Esophagus muscularis mucosa (tissue), 4 donors: ENCODE measurements around the gene RABEP2.

Experiments used
- EP300 ChIP-seq: sonication (generic); formaldehyde crosslinking; IDR thresholded peaks from one replicate; pipeline ENCODE4 v1.6.1; 2017; ENCODE audit warnings: antibody characterized with exemption
- POLR2A ChIP-seq: fragments of 450-650 bp; IDR thresholded peaks from one replicate; pipeline ENCODE4 v1.6.1; 2017; ENCODE audit warnings: antibody characterized with exemption, moderate library complexity, mild to moderate bottlenecking, low read depth
- POLR2AphosphoS5 ChIP-seq, 2 donors: sonication (generic); formaldehyde crosslinking; IDR thresholded peaks; one replicate each; pipeline ENCODE4 v1.6.1; 2017; ENCODE audit warnings: antibody characterized with exemption in 2 of 2
- TF ChIP-seq, protein P1 (sequence below), 3 experiments: fragments of 200-600 bp in 2 of 3; fragments of 450-650 bp in 1 of 3; sonication (generic) in 2 of 3; IDR thresholded peaks; one replicate each; pipeline ENCODE4 v1.5.1; 2017 to 2019; ENCODE audit warnings: antibody characterized with exemption in 3 of 3, mild to moderate bottlenecking in 2 of 3, moderate library complexity in 1 of 3

DNA sequence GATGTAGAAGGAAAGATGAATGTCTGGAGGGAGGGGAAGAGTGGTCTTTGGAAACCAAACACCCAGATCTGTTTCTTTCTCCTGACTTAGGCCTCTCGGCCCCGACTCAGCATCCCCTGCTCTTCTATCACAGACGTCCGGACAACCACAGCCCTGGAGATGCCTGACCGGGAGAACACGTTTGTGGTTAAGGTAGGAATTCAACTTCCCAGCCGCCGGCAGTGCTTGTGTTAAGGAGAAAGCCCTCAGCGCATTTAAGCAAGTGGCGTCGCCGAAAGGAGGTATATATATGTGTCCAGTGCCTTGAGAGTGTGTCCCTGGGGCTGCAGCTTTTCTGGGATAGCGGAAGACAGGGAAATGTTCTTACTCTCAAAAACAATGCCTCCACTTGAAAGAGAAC, 57.8 kb downstream of the RABEP2 start:
- TF ChIP-seq, protein P1, sequence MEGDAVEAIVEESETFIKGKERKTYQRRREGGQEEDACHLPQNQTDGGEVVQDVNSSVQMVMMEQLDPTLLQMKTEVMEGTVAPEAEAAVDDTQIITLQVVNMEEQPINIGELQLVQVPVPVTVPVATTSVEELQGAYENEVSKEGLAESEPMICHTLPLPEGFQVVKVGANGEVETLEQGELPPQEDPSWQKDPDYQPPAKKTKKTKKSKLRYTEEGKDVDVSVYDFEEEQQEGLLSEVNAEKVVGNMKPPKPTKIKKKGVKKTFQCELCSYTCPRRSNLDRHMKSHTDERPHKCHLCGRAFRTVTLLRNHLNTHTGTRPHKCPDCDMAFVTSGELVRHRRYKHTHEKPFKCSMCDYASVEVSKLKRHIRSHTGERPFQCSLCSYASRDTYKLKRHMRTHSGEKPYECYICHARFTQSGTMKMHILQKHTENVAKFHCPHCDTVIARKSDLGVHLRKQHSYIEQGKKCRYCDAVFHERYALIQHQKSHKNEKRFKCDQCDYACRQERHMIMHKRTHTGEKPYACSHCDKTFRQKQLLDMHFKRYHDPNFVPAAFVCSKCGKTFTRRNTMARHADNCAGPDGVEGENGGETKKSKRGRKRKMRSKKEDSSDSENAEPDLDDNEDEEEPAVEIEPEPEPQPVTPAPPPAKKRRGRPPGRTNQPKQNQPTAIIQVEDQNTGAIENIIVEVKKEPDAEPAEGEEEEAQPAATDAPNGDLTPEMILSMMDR (IDR thresholded peaks at IDR 0.05): no peak
- no peak for TF ChIP-seq POLR2A
- TF ChIP-seq POLR2AphosphoS5 (IDR thresholded peaks at IDR 0.05): no peak
- TF ChIP-seq EP300: no peak
